NT2/D1 (cell line): ENCODE results near the gene SCN4B.

Experiments
- DNase-seq: peaks from one replicate; pipeline ENCODE4 v3.0.0-alpha.2; 2011; ENCODE audit warnings: low read depth, low spot score
- H3K27me3 ChIP-seq: 2 replicates; pipeline ENCODE4 v1.6.0; 2011; ENCODE audit warnings: mild to moderate bottlenecking; ENCODE audit not compliant: insufficient read length, insufficient read depth
- H3K36me3 ChIP-seq: 2 replicates; pipeline ENCODE4 v1.6.1; 2011; ENCODE audit warnings: mild to moderate bottlenecking, low read length, mixed read lengths; ENCODE audit not compliant: insufficient read depth, insufficient read length
- H3K4me1 ChIP-seq: 2 replicates; pipeline ENCODE4 v1.5.1; 2011; ENCODE audit not compliant: insufficient read depth, insufficient read length
- H3K4me3 ChIP-seq: 2 replicates; pipeline ENCODE4 v1.5.1; 2011; ENCODE audit warnings: low read depth; ENCODE audit not compliant: insufficient read length
- H3K9ac ChIP-seq: 2 replicates; pipeline ENCODE4 v1.6.0; 2011; ENCODE audit warnings: low read depth; ENCODE audit not compliant: insufficient read length
- H3K9me3 ChIP-seq: 2 replicates; pipeline ENCODE4 v1.5.1; 2011; ENCODE audit warnings: mild to moderate bottlenecking, low read length; ENCODE audit not compliant: insufficient read depth
- SUZ12 ChIP-seq: IDR thresholded peaks from 2 replicates; pipeline ENCODE4 v1.6.1; 2011; ENCODE audit not compliant: insufficient read length, insufficient read depth; ENCODE audit errors: extremely low read depth
- YY1 ChIP-seq: IDR thresholded peaks from 2 replicates; pipeline ENCODE4 v1.6.1; 2011; ENCODE audit not compliant: insufficient read length, insufficient read depth
- ZNF274 ChIP-seq: IDR thresholded peaks from 2 replicates; pipeline ENCODE4 v1.6.1; 2011; ENCODE audit warnings: mild to moderate bottlenecking, low read depth, low read length

SCN4B gene

GRCh38 chr11:118104491-118104890 lies 48.1 kb downstream of the SCN4B start:
- no peaks in the 10 kb centered on the region for H3K9me3 ChIP-seq
- TF ChIP-seq SUZ12 (no peak), ZNF274 (no peak), YY1 (no peak)

GRCh38 chr11:118102721-118103261 lies 49.8 kb downstream of the SCN4B start:
- Histone ChIP-seq H3K36me3 (no peaks in the 10 kb centered on the region), H3K4me3 (no peak overlapping the region), H3K9me3 (no peaks in the 10 kb centered on the region), H3K9ac (no peak overlapping the region), H3K27me3 (no peaks in the 10 kb centered on the region), H3K4me1 (peaks cover 11% of the 10 kb centered on the region)
- no peak for DNase-seq
- TF ChIP-seq YY1 (no peak), ZNF274 (no peak), SUZ12 (no peak)

More at GRCh38 chr11:118104491-118104890, 48.1 kb downstream of the SCN4B start:
- Histone ChIP-seq H3K27me3 (no peaks in the 10 kb centered on the region), H3K4me3 (no peak overlapping the region), H3K36me3 (no peaks in the 10 kb centered on the region), H3K9ac (no peak overlapping the region), H3K4me1 (peaks cover 7% of the 10 kb centered on the region)
- no peak for DNase-seq

DNA sequence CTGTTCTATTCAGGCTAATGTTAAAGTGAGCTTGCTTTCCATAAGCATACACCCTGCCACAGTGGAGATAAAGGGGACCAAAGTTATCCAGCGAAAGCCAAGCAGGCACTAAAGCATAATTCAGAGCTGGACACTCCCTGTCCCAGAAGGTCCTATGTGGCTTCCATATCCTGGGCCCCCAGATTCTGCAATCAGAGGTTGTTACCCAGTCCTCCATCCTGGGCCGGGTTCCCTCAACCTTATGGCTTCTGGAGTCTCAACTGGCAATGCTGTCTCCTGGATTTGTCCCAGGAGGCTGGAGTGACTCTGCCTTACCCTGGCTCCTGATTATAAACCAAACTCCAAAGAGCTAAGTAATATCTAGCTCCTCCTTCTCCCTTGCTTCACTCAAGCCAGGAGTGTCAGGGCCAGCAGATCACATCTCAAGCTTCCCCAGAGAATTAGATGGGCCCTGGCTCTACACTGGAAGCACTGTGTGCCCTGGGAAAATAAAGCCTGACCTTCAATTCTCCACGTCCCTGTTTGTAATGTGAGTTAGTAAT lies 51.9 kb downstream of the SCN4B start:
- Histone ChIP-seq H3K4me3 (no peak overlapping the region), H3K9me3 (no peaks in the 10 kb centered on the region), H3K4me1 (peaks cover 9% of the 10 kb centered on the region), H3K9ac (no peak overlapping the region), H3K27me3 (no peaks in the 10 kb centered on the region), H3K36me3 (no peaks in the 10 kb centered on the region)
- DNase-seq: no peak
- no peak for TF ChIP-seq SUZ12
- TF ChIP-seq YY1: no peak
- no peak for TF ChIP-seq ZNF274

DNA sequence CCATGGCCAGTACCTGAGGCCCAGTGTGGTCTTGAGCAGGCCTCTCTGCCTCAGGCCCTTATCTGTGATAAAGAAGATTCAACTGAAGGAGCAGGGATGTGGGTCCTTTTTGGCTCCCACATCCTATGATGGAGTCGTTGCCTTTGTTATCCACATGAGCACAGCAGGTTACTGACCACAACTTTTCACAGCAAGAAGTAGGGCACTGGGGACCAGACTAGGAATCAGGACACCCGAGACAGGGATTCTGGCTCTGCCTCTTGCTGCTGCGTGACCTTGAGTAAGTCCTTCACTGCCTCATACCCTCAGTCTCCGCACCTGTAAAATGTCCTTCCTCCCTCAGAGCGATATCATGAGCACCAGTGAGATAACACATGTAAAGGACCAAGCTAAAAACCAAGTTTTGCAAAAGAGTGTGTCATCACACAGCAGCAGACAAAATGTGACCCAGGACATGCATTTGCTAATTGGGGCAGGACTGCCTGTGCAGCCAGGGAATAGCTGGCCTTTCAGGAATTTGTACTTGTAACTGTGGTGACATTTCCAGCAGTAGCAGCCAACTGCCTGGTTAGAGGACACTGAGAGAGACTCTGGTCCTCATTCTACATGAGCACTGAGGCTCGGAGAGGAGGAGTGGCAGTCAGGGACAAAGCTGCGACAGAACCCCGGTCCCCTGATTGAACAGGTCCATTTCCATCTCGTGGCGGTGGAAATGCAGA lies 52.6 kb downstream of the SCN4B start:
- TF ChIP-seq ZNF274 (no peak), SUZ12 (no peak), YY1 (no peak)
- no peaks in the 10 kb centered on the region for H3K27me3 ChIP-seq

DNA sequence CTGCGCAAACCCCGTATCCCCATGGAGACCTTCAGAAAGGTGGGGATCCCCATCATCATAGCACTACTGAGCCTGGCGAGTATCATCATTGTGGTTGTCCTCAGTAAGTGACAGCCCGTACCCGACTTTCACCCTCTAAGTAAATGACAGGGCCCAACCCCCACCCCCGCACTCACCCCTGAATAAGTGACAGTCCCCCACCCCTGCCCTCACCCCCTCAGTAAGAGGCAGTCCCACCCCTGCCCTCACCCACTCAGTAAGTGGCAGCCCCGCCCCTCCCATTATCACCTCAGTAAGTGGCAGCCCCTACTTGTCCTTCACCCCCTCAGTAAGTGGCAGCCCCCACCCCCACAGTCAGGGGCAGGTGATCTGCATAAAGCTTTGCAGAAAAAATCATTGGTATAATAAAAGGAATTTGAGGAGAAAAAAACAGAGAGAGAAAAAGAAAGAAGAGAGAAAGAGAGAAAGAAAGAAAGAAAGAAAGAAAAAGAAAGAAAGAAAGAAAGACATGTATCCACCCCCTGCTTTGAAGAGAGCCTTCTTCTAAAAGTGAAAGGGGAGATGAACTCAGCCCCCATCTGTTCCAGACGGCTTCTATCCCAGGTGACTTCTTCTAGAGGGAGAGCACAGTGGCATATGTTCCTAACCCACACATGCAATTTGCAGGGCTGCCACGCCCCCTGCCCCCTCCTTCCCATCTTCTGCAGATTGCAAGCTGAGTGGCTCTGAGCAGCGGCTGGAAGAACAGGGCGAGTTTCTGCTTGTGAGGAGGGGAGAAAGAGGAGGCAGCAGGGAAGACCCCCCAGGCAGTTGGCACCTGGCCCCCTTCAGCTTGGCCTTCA lies 53.4 kb downstream of the SCN4B start:
- TF ChIP-seq YY1: no peak
- no peak for TF ChIP-seq ZNF274
- no peak for TF ChIP-seq SUZ12
- H3K36me3 ChIP-seq: no peaks in the 10 kb centered on the region
- H3K27me3 ChIP-seq: no peaks in the 10 kb centered on the region
- no peaks in the 10 kb centered on the region for H3K9me3 ChIP-seq
- DNase-seq: no peak
- no peak overlapping the region for H3K9ac ChIP-seq
- peaks cover 9% of the 10 kb centered on the region for H3K4me1 ChIP-seq
- no peak overlapping the region for H3K4me3 ChIP-seq

More for the DNA sequence above, 52.6 kb downstream of the SCN4B start:
- H3K36me3 ChIP-seq: no peaks in the 10 kb centered on the region
- DNase-seq: no peak
- no peak overlapping the region for H3K9ac ChIP-seq
- peaks cover 9% of the 10 kb centered on the region for H3K4me1 ChIP-seq
- H3K4me3 ChIP-seq: no peak overlapping the region
- H3K9me3 ChIP-seq: no peaks in the 10 kb centered on the region

DNA sequence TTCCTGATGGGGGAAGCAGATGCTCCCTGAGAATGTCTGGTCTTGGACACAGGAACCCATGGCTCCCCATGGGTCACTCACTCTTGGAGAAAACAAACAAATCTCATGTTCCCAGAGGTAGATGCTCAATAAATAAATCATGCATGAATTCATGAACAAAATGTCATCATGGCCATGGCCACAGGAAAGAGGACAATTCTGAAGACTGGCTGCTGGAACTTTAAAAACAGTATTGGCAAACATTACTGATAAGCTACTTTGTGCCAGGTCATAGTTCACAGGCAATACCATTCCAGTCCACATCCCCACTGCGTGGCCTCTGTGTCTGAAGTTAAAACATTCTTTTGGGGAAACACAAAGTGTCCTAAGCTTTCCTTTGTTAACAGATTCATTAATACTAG lies 56.7 kb downstream of the SCN4B start:
- no peaks in the 10 kb centered on the region for H3K9me3 ChIP-seq
- peaks cover 9% of the 10 kb centered on the region for H3K4me1 ChIP-seq
- no peak overlapping the region for H3K4me3 ChIP-seq
- TF ChIP-seq SUZ12 (no peak), YY1 (no peak), ZNF274 (no peak)
- no peaks in the 10 kb centered on the region for H3K27me3 ChIP-seq
- H3K36me3 ChIP-seq: no peaks in the 10 kb centered on the region
- no peak for DNase-seq
- no peak overlapping the region for H3K9ac ChIP-seq
